GM18909 (cell line): Measurements from ENCODE around the gene TM9SF3.
"Not testable (repeated sequence)": the region's sequence is repeated elsewhere in the genome, so short reads cannot be mapped to it uniquely, and the experiment has no call there.

Source experiments
- ATAC-seq: cut with Tn5 transposase; IDR thresholded peaks from one replicate; pipeline ENCODE4 v1.9.1; 2021; ENCODE audit warnings: mild to moderate bottlenecking; ENCODE audit not compliant: unreplicated experiment, poor library complexity

TM9SF3 gene

DNA sequence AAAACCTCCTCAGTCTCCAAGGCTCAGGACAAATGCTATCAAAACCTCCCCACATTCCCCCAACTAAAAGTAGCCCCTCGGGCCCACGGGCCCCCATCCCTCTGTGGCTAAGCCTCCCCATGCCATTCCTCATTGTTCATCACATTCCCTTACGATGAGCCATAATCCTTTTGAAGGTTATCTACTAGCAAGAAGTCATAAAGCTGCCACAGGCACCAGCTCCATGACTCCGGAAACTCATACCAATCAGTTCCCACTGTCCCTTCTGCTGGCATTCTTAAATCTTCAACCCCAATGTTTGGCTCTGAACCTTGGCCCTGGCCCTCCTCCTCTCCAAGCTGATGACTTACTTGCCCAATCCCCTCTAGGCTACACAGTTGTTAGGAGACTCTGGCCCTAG is 19.4 kb upstream of the TM9SF3 start:
- ATAC-seq, result no peak

DNA sequence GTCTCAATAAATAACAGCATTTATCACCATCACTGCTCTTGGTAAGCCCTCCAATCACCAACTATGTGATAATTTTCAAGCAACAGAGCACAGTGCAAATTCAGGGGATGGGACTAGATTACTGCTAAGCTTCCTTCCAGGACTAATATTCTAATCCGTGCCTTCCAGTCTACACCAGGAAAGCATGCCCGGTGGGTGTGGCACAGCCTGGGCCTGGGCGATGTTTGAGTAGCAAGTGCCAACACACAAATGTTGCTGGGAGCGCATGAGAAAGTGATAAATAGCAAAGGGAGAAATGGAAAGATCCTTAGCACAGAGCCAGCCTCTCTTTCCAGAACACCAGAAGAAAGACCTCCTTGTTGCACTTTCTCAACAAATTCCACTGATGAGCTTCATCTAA is 13.5 kb upstream of the TM9SF3 start:
- no peak for ATAC-seq

DNA sequence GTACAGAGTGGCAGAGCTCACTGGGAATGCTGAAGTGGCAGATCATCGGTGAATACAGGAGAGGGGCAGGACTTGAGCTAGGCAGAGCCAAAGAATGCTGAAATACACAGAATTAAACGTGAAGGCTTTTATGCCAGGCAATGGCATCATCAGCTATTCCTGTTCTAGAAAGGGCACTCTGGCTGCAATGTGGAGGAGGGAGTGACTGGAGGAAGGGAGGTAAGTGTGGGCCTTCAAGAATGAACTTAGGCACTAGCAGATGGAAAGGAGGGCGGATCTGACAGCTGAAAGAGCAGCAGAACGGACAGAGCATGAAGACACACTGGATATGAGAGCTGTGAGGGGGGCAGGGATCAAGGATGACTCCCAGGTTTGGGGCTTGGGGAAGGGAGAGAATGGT is 12.0 kb upstream of the TM9SF3 start:
- no peak for ATAC-seq

DNA sequence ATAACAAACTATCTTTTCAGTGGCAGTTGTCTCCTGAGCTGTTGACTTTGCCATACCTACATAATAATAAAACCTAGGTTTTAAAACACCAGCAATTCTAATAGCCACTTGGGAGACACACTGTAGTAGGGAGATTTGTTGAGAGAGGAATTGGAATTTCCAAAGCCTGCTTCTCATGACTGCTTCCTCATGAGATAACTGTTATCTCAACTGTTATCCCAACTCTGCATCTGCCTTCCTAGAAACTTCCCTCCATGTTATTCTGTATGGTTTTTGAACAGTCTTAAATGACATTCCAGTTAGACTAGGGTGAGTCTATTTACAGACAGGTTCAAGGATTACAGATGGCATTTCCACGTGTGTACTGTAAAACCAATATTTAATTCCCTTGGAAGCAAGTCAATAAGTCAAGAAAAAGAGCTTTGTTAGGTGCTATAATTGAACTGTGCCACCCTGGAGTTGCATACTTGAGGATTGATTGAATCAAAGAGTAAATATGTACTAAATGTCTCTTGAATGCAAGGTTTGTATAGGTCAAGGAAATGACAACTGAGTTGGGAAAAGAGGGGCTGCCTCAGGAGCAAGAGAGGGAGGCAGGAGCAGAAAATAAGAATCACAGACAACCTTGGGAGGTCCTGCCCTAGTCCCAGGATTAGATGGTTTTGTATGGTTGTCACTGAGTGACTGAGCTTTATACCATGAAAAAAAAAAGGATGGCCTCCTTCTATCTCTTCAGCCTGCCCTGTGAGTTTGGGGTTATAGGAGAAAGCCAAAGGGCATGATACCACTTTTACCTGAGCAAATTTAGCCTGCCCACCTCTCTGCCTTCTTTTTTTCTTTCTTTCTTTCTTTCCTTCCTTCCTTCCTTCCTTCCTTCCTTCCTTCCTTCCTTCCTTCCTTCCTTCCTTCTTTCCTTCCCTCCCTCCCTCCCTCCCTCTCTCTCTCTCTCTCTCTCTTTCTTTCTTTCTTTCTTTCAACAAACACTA is 9.9 kb upstream of the TM9SF3 start:
- ATAC-seq, result no peak

DNA sequence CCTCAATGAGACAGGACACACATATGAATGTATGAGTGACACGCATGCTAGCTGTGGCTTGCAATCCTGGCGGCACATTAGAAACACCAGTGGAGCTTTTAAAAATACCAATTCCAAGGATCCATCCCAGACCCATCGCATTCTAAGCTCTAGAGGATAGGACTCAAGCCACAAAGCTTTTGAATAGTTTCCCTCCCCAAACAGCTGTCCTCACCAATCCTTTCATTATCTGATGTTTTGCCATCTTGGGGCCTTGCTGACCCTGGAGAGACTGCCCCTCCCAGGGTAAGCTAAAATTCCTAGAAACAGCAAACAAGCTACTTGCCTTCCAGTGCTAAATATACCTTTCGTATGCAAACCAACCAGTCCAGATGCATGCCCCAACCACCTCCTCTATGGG is 8.9 kb upstream of the TM9SF3 start:
- no peak for ATAC-seq

DNA sequence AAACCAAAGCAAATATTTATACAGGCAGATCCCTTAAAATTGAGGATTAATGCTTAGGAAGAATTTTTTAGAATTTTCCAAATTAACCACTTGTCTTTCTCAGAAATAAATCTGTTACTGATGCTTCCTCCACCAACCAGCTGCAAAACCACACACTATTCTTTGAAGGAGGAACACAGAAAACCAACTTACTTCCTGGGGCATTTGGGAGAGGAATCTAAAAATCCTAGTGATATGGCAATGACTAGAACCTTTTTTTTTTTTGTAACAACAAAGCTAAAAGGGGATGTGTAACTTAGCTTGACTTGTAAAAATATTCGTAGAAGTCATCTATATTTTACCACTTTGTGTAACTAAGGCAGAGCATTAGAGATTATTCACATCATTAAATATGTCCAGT is 5.1 kb upstream of the TM9SF3 start:
- no peak for ATAC-seq

DNA sequence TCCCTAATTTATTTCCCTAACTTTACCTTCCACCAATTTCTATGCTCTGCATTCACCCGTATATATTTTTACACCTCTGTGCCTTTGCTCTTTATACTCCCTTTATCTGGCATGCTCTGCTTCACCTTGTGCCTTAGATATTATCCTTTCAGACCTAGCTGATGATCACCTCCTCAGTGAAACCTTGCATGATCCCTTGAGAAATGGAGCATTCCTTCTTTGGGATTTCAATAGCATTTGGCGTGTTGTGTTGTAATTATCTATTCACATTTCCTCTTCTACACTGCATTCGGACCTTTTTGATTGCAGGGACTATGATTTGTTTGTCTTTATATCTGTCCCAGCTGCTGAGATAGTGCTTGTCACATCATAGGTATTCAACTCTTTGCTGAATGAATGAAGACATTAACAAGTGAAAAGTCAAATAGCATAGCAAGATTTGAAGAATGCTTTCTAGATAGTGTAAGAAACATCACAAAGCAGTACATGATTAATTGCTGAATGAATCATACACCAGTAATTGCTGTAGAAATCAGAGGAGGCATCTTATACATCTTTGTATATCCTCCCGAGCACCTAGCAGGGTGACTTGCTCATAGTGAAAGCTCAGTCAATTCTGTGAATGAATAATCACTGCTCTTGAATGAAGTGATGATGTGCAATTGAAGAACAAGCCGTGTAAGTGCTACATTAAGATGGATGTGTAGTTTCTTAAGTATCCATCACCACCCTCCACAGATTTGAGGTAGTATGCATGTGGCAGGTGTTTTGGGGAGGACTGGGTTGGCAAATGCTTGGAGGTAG is 2.0 kb upstream of the TM9SF3 start:
- ATAC-seq, result peak; percentile 46

DNA sequence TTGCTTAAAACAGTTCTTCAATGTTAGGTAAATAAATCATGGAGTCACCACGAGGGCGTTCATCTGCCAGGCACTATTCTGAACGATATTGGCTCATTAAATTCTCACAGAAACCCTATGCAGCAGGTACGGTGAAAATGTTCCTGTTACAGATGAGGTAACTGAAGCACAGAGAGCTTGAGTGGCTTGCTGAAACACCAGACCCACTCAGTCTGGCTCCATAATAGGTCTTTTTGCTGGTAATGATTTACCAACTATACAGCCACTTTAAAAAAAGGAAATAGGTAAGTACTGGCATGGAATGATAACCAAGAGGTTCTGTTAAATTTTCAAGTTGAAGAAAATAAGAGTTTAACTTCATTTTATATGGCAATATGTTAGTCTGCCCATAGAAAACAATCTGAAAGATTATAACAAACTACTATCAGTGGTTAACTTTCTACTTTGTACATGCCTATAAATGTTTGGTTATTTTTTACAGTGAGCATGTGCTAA is 1.3 kb upstream of the TM9SF3 start:
- no peak for ATAC-seq

DNA sequence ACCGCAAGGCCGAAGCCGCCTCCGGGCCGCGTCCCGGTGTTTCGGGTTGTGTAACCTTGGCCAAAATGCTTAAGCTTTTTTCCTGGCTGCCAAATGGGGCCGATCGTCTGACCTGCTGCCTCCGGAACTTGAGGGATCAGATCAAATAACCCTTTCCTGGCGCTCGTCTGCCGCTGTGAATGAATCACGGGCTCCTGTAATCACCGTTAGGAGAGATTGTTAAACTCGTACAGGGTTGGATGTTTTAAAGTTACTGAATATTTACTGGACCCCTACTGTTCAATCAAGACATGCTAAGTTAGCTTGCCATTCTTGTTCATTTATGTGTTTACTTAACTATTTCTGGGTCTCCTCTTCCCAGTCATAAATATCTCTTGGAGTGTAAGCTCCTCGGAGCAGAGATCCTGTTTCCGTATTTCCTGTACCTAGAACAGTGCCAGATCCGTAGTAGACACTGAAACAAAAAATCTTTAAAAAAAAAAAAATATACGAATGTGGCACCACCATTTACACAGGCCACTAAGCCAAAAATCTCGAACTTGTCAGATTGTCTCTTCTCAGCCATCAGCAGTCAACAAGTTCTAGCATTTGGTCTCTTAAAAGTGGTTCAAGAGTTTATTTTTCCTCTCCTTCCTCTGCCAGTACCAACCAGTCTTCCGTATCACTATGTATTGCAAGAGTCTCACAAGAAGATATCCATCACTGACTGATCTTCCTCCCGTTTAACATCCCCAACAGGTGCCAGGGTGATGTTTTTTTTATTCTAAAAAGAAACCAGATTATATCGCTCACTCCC is 650 bp upstream of the TM9SF3 start:
- no peak for ATAC-seq

DNA sequence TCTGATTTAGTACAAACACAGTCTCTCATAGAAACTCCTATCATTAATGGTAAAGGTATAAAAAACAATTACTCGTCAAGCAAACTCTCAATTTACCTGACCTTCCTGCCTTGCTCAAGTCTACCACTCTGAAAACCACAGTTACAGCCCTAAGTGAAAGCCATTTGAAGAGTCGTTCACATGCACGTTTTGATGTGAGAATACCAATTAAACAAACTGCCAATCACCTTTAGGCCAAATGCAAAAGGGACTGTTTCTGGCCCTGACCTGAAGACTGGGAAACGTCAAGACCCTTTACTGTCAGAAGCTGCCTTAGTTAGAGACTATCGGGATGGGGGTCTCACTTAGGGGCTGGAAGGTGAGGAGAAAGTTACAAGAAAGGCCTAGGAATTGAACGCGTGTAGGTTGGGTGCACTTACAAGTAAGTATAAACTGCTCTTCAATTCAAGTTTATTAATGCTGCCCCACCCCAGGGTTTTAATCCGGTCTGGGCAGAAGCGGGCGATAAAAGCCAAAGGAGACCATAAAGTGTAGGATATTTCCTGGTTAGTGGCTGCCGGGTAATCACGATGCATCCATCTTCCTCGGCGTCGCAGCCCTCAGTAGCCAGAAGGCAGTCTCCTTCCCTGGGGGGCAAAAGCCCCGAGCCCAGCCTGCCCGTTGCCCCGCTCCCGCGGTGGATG is 935 bp downstream of the TM9SF3 start:
- ATAC-seq, result peak; percentile 23

DNA sequence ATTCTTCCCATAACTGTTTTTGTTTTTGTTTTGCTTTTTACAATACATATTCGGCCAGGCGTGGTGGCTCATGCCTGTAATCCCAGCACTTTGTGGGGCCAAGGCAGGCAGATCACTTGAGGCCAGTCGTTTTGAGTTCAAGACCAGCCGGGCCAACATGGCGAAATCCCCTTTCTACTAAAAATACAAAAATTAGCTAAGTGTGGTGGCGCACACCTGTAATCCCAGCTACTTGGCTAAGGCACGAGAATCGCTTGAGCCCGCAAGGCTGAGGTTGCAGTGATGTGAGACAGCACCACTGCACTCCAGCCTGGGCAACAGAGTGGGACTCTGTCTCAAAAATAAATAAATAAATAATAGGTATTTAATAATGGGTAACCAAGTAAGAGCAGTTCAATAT is 2.3 kb downstream of the TM9SF3 start:
- no peak for ATAC-seq

DNA sequence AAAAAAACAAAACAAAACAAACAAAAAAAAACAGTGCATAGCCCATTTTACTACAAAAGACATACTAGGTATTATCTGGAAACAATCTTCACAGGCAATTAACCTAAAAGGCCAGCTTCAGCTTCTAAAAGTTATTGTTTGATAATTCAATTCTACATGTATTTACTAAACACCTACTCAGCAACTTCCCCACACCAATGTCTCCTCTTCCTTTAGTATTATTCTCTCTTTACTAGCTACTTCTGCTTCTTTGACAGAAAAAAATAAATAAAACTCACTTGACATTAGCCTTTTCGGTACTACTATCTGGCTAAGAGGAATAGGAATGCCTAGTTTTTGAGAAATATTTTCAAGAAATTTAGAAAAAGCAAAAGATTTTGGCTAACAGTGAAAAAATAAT is 2.8 kb downstream of the TM9SF3 start:
- ATAC-seq, result no peak

DNA sequence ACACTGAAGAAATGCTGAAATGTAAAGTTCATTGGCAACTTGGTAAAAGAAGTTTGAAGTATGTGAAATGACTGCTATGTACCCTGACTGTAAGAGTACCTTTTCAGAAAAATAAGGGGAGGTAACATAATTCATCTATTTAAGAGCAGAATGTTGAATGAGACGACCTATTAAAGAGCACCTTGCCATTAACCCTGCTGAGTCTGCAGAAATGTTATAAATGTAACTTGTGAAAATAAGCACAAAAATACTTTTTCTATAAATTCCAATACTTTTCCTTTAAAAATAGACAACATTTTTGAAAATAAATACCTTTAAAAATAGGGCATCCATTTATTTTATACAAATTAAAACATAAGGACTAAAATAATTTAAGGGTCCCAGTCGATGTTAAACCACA is 7.7 kb downstream of the TM9SF3 start:
- ATAC-seq, result no peak

DNA sequence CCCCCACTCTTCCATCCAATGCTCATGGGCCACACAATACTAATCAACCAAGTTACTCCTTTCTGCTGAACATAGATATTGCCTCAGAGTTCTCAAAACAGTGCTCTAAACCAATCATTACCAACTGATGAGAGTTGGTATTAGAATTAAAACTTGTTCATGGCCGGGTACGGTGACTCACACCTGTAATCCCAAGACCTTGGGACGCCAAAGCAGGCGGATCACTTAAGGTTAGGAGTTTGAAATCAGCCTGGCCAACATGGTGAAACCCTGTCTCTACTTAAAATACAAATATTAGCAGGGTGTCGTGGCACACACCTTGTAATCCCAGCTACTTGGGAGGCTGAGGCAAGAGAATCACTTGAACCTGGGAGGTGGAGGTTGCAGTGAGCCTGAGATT is 8.2 kb downstream of the TM9SF3 start:
- ATAC-seq, result no peak

DNA sequence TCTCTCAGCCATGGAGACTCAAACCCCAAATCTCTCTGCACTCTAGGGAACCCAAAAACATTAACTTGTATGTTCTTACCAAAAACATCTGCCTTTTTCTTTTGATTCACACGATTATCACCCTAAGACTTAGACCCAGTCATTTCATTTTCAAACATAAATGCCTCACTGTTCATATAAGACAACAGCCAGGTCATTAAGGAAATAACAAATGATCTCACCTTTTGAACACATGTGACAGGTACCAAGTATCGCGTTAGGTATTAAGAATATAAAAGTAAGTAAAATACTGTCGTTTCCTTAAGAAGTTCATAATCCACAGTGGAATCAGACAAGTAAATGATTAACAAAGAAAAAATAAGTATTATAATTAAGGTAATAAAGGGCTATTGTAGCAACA is 8.8 kb downstream of the TM9SF3 start:
- ATAC-seq, result no peak

DNA sequence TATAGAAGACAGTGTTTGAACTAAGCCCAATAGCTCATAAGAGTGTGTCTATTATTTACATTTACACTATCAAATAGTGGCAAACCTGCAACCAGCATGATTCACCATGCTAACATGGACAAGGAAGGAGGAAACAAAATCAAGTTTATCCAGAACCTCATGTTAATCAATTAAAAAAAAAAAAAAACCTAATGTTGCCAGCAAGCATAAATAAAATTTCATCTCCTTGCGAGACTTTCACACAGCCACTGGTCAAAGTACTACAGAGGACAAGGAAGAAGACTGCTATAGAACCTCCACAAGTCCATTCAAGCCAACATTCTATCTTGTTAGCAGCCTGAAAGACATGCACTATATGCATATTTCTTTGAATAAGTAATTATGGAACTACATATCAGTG is 9.7 kb downstream of the TM9SF3 start:
- no peak for ATAC-seq

DNA sequence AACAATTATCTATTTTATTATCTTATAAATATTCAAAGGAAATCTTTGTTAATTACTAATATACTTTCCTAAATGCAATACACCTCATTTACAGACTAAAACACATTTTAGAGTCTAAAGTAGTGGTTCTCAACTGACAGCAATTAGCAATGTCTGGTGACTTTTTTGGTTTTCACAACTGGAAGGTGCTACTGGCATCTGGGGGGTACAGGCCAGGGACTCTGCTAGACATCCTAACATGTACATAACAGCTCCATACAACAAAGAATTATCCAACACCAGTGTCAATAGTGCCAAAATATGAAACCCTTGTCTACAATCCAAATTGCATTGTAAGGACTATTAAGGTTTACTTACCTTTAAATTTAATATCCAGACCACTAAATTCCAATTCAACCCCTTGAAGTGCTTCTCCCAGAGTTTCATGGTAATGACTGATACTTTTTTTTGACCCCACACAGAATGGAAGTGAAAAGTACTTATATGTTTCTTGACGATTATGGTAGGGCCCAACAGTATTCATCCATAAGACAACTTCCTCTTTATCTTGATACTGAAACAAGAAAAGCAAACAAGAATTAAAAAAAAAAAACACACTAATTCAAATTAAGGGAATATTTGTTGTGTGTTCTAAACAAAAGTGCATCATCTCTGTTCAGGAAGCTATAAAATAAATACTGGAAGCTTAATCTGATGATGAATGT is 10.4 kb downstream of the TM9SF3 start:
- no peak for ATAC-seq

DNA sequence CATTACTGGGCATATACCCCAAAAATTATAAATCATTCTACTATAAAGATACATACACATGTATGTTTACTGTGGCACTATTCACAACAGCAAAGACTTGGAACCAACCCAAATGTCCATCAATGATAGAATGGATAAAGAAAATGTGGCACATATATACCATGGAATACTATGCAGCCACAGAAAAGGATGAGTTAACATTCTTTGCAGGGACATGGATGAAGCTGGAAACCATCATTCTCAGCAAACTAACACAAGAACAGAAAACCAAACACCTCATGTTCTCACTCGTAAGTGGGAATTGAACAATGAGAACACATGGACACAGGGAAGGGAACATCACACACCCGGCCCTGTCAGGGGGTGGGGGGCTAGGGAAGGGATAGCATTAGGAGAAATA is 12.2 kb downstream of the TM9SF3 start:
- ATAC-seq, result not testable (repeated sequence)

DNA sequence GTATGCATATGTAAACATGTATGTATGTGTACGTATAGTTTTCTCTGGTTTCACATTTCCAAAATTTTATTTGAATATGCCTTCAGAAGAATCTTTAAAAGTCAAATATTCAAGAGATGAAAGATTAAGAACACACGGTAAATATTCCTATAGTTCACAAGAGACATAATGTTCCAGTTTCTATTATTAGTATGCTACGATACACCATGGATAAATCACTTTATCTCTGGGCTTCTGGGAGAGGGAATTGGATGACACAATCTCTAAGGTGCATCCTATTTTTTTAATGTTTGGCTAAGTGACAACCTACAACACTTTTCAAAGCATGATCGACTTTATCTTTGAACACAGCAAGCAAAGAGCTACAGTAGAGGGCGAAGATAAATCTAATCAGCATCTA is 13.8 kb downstream of the TM9SF3 start:
- no peak for ATAC-seq
